Fibroblast of mammary gland (primary cell): Measurements from ENCODE around the gene SORCS2.

Experiments used
- DNase-seq: peaks from one replicate; pipeline ENCODE4 v3.0.0-alpha.2; 2010; ENCODE audit warnings: low read depth
- H3K4me3 ChIP-seq: 2 replicates; pipeline ENCODE4 v1.5.1; 2011; ENCODE audit warnings: low read depth, mild to moderate bottlenecking, low read length, moderate library complexity; ENCODE audit not compliant: control insufficient read depth
- TF ChIP-seq, protein P1 (sequence below): conservative IDR thresholded peaks from 2 replicates; pipeline ENCODE4 v1.5.1; 2011; ENCODE audit warnings: low read depth, low read length, inconsistent platforms; ENCODE audit not compliant: control insufficient read depth, insufficient read depth

Gene SORCS2

GRCh38 chr4:7408166-7408565 is 215.8 kb downstream of the SORCS2 start:
- DNase-seq: no peak
- TF ChIP-seq, protein P1, sequence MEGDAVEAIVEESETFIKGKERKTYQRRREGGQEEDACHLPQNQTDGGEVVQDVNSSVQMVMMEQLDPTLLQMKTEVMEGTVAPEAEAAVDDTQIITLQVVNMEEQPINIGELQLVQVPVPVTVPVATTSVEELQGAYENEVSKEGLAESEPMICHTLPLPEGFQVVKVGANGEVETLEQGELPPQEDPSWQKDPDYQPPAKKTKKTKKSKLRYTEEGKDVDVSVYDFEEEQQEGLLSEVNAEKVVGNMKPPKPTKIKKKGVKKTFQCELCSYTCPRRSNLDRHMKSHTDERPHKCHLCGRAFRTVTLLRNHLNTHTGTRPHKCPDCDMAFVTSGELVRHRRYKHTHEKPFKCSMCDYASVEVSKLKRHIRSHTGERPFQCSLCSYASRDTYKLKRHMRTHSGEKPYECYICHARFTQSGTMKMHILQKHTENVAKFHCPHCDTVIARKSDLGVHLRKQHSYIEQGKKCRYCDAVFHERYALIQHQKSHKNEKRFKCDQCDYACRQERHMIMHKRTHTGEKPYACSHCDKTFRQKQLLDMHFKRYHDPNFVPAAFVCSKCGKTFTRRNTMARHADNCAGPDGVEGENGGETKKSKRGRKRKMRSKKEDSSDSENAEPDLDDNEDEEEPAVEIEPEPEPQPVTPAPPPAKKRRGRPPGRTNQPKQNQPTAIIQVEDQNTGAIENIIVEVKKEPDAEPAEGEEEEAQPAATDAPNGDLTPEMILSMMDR: no peak

DNA sequence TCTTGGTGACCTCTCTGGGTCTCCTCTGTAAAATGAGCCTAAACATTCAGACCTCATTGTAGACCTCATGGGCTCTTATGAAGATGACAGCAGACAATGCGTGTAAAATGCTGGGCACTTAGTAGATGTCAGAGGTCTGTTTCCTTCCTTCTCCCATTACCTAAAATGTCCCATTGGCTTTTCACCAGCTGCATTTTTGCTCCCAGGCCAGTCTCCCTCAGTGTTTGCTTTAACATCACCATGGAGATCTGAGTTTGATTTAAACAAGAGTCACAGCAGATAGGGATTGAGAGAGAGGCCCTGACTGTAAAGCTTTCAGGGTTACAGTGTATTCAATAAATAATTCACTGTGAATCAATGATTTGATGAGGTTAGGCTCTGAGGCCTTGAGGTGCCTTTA is 218.1 kb downstream of the SORCS2 start:
- TF ChIP-seq, protein P1: no peak
- no peak for DNase-seq
- H3K4me3 ChIP-seq: no peak overlapping the region

More at GRCh38 chr4:7408166-7408565, 215.8 kb downstream of the SORCS2 start:
- H3K4me3 ChIP-seq: no peak overlapping the region

DNA sequence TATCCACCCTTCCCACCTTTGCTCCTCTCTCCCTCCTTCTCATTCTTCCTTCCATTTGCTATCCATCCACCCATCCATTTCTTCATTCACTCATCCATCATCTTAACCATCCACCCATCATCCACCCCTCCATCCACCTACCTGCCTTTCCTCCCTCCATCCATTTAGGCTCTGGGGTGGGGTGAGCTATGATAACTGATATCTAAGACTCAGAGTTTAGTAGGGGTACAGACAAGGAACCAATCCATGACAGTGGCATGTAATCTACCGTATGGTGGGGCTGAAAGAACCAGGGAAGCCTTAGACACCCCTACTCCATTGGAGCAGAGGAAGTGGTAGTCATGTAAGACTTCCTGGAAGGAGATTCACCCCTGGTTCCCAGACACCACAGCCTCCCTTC is 219.2 kb downstream of the SORCS2 start:
- TF ChIP-seq, protein P1: no peak
- no peak for DNase-seq
- no peak overlapping the region for H3K4me3 ChIP-seq

GRCh38 chr4:7411896-7412553 is 219.7 kb downstream of the SORCS2 start:
- TF ChIP-seq, protein P1: no peak
- no peak overlapping the region for H3K4me3 ChIP-seq
- DNase-seq: no peak

GRCh38 chr4:7412554-7412912 is 220.2 kb downstream of the SORCS2 start:
- TF ChIP-seq, protein P1: no peak
- DNase-seq: no peak
- H3K4me3 ChIP-seq: no peak overlapping the region

- no peak for DNase-seq
- TF ChIP-seq, protein P1: no peak
- H3K4me3 ChIP-seq: no peak overlapping the region
Observed at GRCh38 chr4:7414046-7414445, 221.7 kb downstream of the SORCS2 start.
